ENCODE results near the gene APLP2. TPM values are rescaled to one million over a fixed set of nuclear protein-coding genes. Genes with fewer than 3 reads are reported as not detected.
A peak's percentile ranks its signal among the peaks of the same experiment; 100 is the strongest.

APLP2 gene
- total RNA-seq, 1 donor from 2014 or later, result 374 TPM

- Mint-ChIP-seq H3K27me3 (no peaks in the 10 kb centered on the region), H3K9me3 (ENCODE audit: low read depth) (no peaks in the 10 kb centered on the region), H3K4me1 (ENCODE audit: low read depth) (peaks cover 4% of the 10 kb centered on the region), H3K27ac (no peak overlapping the region), H3K36me3 (ENCODE audit: insufficient read depth) (peaks cover 9% of the 10 kb centered on the region), H3K4me3 (ENCODE audit: low read depth) (no peak overlapping the region)
- TF ChIP-seq, protein P1, sequence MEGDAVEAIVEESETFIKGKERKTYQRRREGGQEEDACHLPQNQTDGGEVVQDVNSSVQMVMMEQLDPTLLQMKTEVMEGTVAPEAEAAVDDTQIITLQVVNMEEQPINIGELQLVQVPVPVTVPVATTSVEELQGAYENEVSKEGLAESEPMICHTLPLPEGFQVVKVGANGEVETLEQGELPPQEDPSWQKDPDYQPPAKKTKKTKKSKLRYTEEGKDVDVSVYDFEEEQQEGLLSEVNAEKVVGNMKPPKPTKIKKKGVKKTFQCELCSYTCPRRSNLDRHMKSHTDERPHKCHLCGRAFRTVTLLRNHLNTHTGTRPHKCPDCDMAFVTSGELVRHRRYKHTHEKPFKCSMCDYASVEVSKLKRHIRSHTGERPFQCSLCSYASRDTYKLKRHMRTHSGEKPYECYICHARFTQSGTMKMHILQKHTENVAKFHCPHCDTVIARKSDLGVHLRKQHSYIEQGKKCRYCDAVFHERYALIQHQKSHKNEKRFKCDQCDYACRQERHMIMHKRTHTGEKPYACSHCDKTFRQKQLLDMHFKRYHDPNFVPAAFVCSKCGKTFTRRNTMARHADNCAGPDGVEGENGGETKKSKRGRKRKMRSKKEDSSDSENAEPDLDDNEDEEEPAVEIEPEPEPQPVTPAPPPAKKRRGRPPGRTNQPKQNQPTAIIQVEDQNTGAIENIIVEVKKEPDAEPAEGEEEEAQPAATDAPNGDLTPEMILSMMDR (IDR thresholded peaks at IDR 0.05; ENCODE audit: unreplicated experiment), result no peak
- no peak for DNase-seq (ENCODE audit: low spot score, unreplicated experiment)
Observed at GRCh38 chr11:130174642-130175041, 104.9 kb downstream of the APLP2 start.

- Mint-ChIP-seq H3K9me3 (ENCODE audit: low read depth) (no peaks in the 10 kb centered on the region), H3K4me3 (ENCODE audit: low read depth) (no peak overlapping the region), H3K4me1 (ENCODE audit: low read depth) (peaks cover 14% of the 10 kb centered on the region), H3K27ac (no peak overlapping the region), H3K27me3 (no peaks in the 10 kb centered on the region), H3K36me3 (ENCODE audit: insufficient read depth) (peaks cover 9% of the 10 kb centered on the region)
- TF ChIP-seq, protein P1 (IDR thresholded peaks at IDR 0.05; ENCODE audit: unreplicated experiment), result no peak
- DNase-seq (ENCODE audit: low spot score, unreplicated experiment), result no peak
Observed at GRCh38 chr11:130175898-130176297, 106.2 kb downstream of the APLP2 start.

DNA sequence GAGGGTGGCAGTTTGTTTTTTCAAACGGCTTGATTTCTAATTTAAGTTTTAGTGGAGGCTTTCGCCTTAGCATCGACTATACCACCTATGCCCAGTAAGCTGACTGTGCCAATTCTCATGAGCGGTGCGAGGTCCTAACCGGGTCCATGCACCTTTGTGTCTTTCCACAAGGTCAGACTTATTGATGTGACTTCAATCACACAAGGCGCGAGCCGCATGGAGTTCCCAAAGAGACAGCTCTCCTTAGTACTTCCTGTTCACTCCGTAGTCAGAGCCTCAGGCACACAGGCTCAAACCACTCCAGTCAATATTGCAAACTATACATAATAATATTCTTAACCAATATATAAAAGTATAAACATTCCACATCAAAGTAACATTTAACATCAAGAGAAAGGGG lies 108.1 kb downstream of the APLP2 start:
- Mint-ChIP-seq H3K27ac (no peak overlapping the region), H3K4me1 (ENCODE audit: low read depth) (peaks cover 29% of the 10 kb centered on the region)
- TF ChIP-seq, protein P1 (IDR thresholded peaks at IDR 0.05; ENCODE audit: unreplicated experiment), result no peak

DNA sequence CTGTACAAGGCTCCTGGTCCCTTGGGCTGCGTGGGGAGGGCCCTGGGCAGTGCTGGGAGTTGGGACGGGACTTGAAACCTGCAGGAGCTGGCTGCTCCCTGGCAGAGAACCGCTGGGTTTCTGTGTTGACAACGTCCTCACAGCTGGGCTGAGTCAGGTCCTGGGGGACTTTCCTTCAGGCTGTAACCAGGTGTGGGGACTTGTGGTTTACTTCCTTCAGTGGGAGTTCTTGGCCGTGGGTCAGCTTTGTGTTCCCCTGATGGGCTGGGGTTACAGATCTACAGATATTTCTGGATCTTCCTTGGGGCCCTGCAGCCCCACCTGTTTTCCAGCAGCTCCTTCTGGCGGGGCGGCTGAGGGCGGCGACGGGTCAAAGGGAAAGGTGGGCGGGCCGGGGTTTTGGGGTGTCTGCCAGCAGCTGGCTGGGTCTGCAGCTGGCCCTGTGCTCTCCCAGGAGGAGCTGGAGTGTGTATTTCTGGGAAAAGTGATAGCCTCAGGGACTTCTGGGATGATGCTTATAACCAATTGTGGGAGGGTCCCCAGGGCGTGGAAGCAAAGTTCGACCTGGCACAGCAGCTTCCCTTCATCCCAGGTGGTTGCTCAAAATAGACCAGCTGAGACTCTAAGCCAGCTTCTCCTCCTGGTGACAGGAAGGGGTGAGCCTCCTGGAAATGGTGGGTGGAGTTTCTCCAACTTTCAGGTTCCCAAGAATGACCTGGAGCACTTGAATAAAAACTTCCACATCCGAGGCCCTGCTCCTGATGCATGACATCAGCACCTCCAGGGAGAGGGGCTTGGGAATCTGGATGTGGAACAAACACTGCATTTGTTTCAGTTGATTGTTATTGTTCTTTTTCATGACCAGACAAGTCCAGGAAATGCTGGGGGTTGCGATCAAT lies 109.0 kb downstream of the APLP2 start:
- no peaks in the 10 kb centered on the region for H3K9me3 Mint-ChIP-seq (ENCODE audit: low read depth)
- no peak for DNase-seq (ENCODE audit: low spot score, unreplicated experiment)
- peaks cover 9% of the 10 kb centered on the region for H3K36me3 Mint-ChIP-seq (ENCODE audit: insufficient read depth)
- H3K4me3 Mint-ChIP-seq (ENCODE audit: low read depth), result no peak overlapping the region
- TF ChIP-seq, protein P1 (IDR thresholded peaks at IDR 0.05; ENCODE audit: unreplicated experiment), result no peak
- H3K27ac Mint-ChIP-seq, result no peak overlapping the region
- H3K27me3 Mint-ChIP-seq, result no peaks in the 10 kb centered on the region
- peaks cover 29% of the 10 kb centered on the region for H3K4me1 Mint-ChIP-seq (ENCODE audit: low read depth)

More for the DNA sequence above, 108.1 kb downstream of the APLP2 start:
- Mint-ChIP-seq H3K4me3 (ENCODE audit: low read depth) (no peak overlapping the region), H3K27me3 (no peaks in the 10 kb centered on the region), H3K36me3 (ENCODE audit: insufficient read depth) (peaks cover 9% of the 10 kb centered on the region), H3K9me3 (ENCODE audit: low read depth) (no peaks in the 10 kb centered on the region)
- no peak for DNase-seq (ENCODE audit: low spot score, unreplicated experiment)

DNA sequence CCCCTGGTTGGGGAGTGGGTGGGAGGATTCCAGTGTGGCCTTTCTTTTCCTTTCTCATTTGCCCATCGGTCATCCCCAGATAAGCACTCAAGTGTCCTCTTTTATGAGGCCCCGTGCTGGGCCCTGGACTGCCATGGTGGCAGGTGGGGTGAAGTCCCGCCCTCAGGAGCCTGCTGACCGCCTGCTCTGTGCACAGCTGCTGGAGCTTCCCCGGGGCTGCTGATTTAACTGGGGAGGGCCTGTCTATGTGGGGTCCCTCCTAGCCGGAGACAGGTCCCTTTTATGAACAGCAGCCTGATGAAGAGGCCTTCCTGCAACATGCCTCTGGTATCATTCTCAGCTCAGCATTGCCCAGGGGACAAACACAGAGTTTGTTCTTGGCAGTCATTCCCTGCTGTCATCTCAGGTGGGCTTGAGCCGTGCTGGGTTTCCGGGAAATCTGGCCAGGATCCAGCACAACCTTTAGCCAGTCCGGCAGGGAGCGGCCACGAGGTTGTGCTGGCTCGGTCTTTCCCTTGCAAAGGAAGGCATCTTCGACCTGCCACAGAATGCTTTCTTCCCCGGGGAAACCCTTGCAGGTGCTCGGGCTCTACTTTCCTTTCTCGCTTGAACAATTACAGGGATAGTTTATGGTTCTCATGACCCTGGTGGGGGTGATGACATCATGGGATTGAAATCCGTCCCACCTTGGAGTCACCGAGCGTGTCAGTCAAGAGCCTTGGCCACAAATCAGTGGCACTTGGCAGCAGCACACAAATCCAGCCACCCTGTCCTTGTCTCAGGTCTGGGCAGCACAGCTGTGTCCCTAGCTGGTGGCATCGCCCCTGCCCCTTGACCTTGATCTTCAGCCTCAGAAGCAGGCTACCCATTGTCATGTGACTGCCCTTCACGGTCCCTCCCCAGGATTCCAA lies 110.0 kb downstream of the APLP2 start:
- no peak for DNase-seq (ENCODE audit: low spot score, unreplicated experiment)
- no peak overlapping the region for H3K4me3 Mint-ChIP-seq (ENCODE audit: low read depth)
- H3K9me3 Mint-ChIP-seq (ENCODE audit: low read depth), result no peaks in the 10 kb centered on the region
- no peaks in the 10 kb centered on the region for H3K27me3 Mint-ChIP-seq
- peaks cover 29% of the 10 kb centered on the region for H3K4me1 Mint-ChIP-seq (ENCODE audit: low read depth)
- H3K27ac Mint-ChIP-seq, result peak overlapping the region; percentile 14
- peaks cover 11% of the 10 kb centered on the region for H3K36me3 Mint-ChIP-seq (ENCODE audit: insufficient read depth)
- TF ChIP-seq, protein P1 (IDR thresholded peaks at IDR 0.05; ENCODE audit: unreplicated experiment), result no peak
